ENCODE results near the gene TOX3. TPM values are rescaled to one million over a fixed set of nuclear protein-coding genes. Genes with fewer than 3 reads are reported as not detected.

The TOX3 gene
- total and polyA plus RNA-seq, 2 of the 13 experiments (the other 11 are each of a cell fraction or from before 2014, with no cell fraction given), result 14.5 to 98.6 TPM

DNA sequence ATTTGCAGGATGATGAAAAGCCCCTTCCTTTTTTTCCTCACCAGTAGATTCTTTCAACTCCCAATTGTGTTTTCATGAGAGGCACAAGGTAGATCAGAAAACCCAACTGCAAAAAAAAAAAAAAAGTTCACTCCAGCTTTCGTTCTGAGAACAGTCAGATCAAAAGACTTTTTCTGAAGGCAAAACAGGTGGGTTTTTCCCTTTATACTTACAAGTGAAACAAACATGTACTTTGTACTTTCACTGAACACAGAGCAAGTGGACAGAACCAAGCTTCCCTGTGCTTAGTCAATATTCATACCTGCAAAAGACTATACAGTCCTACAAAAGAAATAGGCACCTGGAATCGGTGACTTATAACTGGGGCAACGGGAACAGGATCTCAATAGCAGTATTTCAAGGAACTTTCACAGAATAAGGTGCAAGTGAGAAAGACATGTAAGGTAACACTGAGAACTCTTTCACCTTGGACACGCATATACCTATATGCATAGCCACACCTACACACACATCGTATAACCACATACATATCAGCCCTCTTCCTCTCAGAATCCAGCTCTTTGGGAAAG, 54.1 kb downstream of the TOX3 start (continued):
- TF ChIP-seq SPEN (CRISPR knock-in tag; IDR thresholded peaks at IDR 0.05; ENCODE audit: low read depth) (peak; percentile 24; the same call in 1 of the 2 replicates), GPBP1L1 (CRISPR knock-in tag; IDR thresholded peaks at IDR 0.05) (no peak), SAP130 (CRISPR knock-in tag; IDR thresholded peaks at IDR 0.05; ENCODE audit: low read depth) (peak; percentile 94), ZNF362 (CRISPR knock-in tag; IDR thresholded peaks at IDR 0.05; ENCODE audit: borderline replicate concordance) (peak; percentile 99), HOXA5 (CRISPR knock-in tag; IDR thresholded peaks at IDR 0.05) (peak; percentile 23; the same call in 1 of the 2 replicates), SNAPC2 (CRISPR knock-in tag; IDR thresholded peaks at IDR 0.05) (0 out of 2 replicates have a peak, but pooled peaks have one; percentile 60), FOXK1 (CRISPR knock-in tag; IDR thresholded peaks at IDR 0.05; ENCODE audit: borderline replicate concordance, low read depth) (no peak), REL (CRISPR knock-in tag; conservative IDR thresholded peaks at IDR 0.05) (no peak), NCOA1 (CRISPR knock-in tag; IDR thresholded peaks at IDR 0.05) (peak; percentile 86; the same call in 1 of the 2 replicates), ZNF562 (CRISPR knock-in tag; IDR thresholded peaks at IDR 0.05; ENCODE audit: borderline replicate concordance) (no peak), KDM4B (CRISPR knock-in tag; IDR thresholded peaks at IDR 0.05) (0 out of 2 replicates have a peak, but pooled peaks have one; percentile 15), KAT8 (CRISPR knock-in tag; IDR thresholded peaks at IDR 0.05) (peak; percentile 83), ATF3 (CRISPR knock-in tag; IDR thresholded peaks at IDR 0.05) (no peak), JUN (CRISPR knock-in tag; IDR thresholded peaks at IDR 0.05) (peak; percentile 84), NCOA5 (CRISPR knock-in tag; IDR thresholded peaks at IDR 0.05) (no peak), ZNF17 (CRISPR knock-in tag; IDR thresholded peaks at IDR 0.05) (no peak), ZSCAN9 (CRISPR knock-in tag; IDR thresholded peaks at IDR 0.05; ENCODE audit: borderline replicate concordance) (peak; percentile 78), ZBTB49 (CRISPR knock-in tag; IDR thresholded peaks at IDR 0.05; ENCODE audit: borderline replicate concordance) (no peak), BCL6 (CRISPR knock-in tag; IDR thresholded peaks at IDR 0.05) (peak; percentile 89), REXO4 (CRISPR knock-in tag; IDR thresholded peaks at IDR 0.05; ENCODE audit: borderline replicate concordance) (no peak), POLR2AphosphoS5 (IDR thresholded peaks at IDR 0.05; ENCODE audit: low read depth, low read length) (peak; percentile 44; the same call in 1 of the 2 replicates), FOSL2 (CRISPR knock-in tag; IDR thresholded peaks at IDR 0.05) (peak; percentile 49), ZNF557 (CRISPR knock-in tag; IDR thresholded peaks at IDR 0.05) (no peak)
- TF ChIP-seq, protein P1, sequence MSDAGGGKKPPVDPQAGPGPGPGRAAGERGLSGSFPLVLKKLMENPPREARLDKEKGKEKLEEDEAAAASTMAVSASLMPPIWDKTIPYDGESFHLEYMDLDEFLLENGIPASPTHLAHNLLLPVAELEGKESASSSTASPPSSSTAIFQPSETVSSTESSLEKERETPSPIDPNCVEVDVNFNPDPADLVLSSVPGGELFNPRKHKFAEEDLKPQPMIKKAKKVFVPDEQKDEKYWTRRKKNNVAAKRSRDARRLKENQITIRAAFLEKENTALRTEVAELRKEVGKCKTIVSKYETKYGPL (CRISPR knock-in tag; IDR thresholded peaks at IDR 0.05), result 0 out of 2 replicates have a peak, but pooled peaks have one; percentile 39
- TF ChIP-seq, protein P2, sequence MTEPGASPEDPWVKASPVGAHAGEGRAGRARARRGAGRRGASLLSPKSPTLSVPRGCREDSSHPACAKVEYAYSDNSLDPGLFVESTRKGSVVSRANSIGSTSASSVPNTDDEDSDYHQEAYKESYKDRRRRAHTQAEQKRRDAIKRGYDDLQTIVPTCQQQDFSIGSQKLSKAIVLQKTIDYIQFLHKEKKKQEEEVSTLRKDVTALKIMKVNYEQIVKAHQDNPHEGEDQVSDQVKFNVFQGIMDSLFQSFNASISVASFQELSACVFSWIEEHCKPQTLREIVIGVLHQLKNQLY (CRISPR knock-in tag; IDR thresholded peaks at IDR 0.05), result peak; percentile 62; the same call in 1 of the 2 replicates
